GM21786 (cell line): ENCODE measurements around the gene MAP3K2.
"Not testable (repeated sequence)": the region's sequence is repeated elsewhere in the genome, so short reads cannot be mapped to it uniquely, and the experiment has no call there.

Source experiments
- ATAC-seq: cut with Tn5 transposase; IDR thresholded peaks from one replicate; pipeline ENCODE4 v1.9.1; 2021; ENCODE audit not compliant: unreplicated experiment

MAP3K2 gene

DNA sequence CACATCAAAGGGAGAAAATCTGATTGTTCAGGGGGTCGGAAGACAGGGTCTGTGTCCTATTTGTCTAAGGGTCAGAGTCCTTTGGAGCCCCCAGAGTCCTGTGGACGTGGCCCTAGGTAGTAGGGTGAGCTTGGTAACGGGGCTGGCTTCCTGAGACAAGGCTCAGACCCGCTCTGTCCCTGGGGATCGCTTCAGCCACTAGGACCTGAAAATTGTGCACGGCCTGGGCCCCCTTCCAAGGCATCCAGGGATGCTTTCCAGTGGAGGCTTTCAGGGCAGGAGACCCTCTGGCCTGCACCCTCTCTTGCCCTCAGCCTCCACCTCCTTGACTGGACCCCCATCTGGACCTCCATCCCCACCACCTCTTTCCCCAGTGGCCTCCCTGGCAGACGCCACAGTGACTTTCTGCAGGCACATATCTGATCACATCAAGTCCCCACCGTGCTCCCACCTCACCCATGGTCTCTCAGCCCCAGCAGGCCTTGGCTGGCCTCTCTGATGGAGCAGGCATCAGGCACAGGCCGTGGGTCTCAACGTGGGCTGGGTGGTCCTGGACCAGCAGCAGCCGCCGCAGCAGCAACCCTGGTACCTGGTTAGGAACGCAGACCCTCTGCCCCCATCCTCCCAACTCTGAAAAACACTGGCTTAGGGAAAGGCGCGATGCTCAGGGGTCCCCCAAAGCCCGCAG, 34.2 kb upstream of the MAP3K2 start:
- no peak for ATAC-seq

- ATAC-seq: no peak
Observed at GRCh38 chr2:127421116-127421800, 33.5 kb upstream of the MAP3K2 start.

- ATAC-seq: no peak
Observed at GRCh38 chr2:127420039-127420864, 32.5 kb upstream of the MAP3K2 start.

GRCh38 chr2:127419448-127420038, 31.8 kb upstream of the MAP3K2 start:
- no peak for ATAC-seq

GRCh38 chr2:127419112-127419430, 31.3 kb upstream of the MAP3K2 start:
- no peak for ATAC-seq

GRCh38 chr2:127418300-127419111, 30.7 kb upstream of the MAP3K2 start, which contains the start of gene PROC:
PROC (plus strand) TSS chr2:127418427; CDS start chr2:127419943, 1,516 bp downstream.
- no peak for ATAC-seq

GRCh38 chr2:127417406-127417805, 29.6 kb upstream of the MAP3K2 start:
- no peak for ATAC-seq

DNA sequence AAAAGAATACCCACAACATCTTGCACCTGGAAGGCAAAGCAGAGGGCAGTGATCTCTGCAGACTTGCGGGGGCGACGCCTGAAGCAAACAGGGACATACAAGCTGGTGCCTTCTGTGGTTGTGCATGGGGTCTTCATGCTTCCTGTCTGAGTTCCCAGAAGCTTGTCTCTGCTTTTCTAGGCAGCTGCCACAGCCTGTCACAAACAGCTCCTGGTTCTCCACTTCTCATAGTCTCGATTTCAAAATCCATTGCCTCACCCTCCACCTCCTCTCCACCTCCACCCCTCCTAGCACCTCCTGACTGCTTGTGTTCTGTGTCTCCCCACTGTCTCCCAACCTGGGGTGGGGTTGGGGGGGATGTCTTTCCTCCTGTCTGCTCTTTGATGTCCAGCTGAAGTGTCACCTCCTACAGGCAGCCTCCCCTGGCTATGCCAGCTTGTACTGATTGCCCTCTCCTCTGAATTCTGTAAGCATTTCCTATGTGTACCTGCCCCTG, 28.8 kb upstream of the MAP3K2 start:
- ATAC-seq: peak; percentile 5

- ATAC-seq: peak; percentile 78
Observed at GRCh38 chr2:127415593-127416505, 28.1 kb upstream of the MAP3K2 start.

- no peak for ATAC-seq
Observed at GRCh38 chr2:127414638-127415592, 27.1 kb upstream of the MAP3K2 start.

- ATAC-seq: no peak
Observed at GRCh38 chr2:127413782-127414637, 26.2 kb upstream of the MAP3K2 start.

DNA sequence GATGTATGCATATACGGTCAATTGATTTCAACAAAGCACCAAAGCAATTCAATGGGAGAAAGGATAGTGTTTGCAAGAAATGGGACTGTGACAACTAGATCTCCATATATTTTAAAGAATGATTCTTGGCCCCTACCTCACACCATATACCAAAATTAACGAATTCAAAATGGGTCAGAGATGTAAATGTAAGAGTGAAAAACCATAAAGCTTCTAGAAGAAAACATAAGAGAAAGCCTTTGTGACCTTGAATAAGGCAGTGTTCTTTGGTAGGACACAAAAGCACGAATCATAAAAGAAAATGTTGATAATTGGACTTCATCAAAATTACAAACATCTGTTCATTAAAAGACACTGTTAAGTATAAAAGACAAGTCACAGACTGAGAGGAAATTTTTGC, 25.4 kb upstream of the MAP3K2 start:
- ATAC-seq: no peak

DNA sequence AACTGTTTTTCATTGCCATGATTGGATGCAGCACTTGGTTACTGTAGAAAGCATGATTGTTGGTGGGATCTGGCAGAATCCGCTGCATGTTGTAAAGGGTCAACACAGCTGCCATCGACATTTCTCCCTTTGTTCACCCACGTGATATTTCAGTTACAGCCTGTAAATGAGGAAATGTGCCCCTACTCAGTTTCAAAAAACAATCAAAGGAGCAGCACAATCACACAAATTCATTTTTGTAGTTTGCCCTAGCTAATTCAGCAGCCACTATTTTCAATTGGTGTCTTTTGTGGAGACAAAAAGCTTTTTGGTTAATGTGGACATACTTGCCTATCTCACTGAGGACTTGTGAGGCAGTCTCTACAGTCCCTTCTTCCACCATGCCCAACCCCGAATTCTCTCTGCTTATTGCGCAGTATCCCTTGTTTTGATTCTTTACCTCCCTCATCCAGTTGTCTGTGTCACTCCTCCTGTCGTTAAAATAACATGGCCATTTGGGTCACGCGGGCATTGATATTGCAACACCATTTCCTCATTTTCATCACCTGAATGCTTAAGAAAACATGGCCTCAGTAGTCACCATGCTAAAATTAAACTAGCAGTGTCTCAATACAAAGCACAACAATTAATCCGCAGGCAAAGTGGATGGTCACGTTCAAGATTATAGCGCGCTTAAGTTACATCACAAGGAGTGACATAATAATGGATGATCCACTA, 24.0 kb upstream of the MAP3K2 start:
- ATAC-seq: no peak

GRCh38 chr2:127410871-127411652, 23.3 kb upstream of the MAP3K2 start:
- peak; percentile 59 for ATAC-seq

DNA sequence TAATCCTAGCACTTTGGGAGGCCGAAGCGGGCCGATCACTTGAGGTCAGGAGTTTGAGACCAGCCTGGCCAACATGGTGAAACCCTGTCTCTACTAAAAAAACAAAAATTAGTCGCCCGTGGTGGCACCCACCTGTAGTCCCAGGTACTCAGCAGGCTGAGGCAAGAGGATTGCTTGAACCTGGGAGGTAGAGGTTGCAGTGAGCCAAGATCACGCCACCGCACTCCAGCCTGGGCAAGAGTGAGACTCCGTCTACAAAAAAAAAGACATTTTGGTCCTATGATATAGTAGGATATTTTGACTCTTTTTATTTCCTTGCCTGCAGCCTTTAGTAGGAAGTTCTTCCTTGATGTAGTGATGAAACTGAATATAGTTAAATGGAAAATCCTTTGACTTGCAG, 21.9 kb upstream of the MAP3K2 start:
- ATAC-seq: not testable (repeated sequence)

GRCh38 chr2:127408807-127409099, 21.0 kb upstream of the MAP3K2 start:
- ATAC-seq: no peak
